GM19043 (cell line): ENCODE results near the gene ITGB5.

ENCODE experiments used
- ATAC-seq: cut with Tn5 transposase; IDR thresholded peaks from one replicate; pipeline ENCODE4 v1.9.1; 2021; ENCODE audit warnings: low read depth; ENCODE audit not compliant: unreplicated experiment

Gene ITGB5

GRCh38 chr3:124776856-124777255 lies 110.3 kb downstream of the ITGB5 start:
- no peak for ATAC-seq

- ATAC-seq = no peak
Observed at GRCh38 chr3:124775877-124776276, 111.3 kb downstream of the ITGB5 start.

GRCh38 chr3:124774841-124775402 lies 112.2 kb downstream of the ITGB5 start:
- no peak for ATAC-seq

- no peak for ATAC-seq
Observed at GRCh38 chr3:124774327-124774718, 112.8 kb downstream of the ITGB5 start.

- no peak for ATAC-seq
Observed at GRCh38 chr3:124773351-124774326, 113.5 kb downstream of the ITGB5 start.

GRCh38 chr3:124772081-124772831 lies 114.9 kb downstream of the ITGB5 start:
- ATAC-seq = no peak

GRCh38 chr3:124771083-124771445 lies 116.1 kb downstream of the ITGB5 start:
- no peak for ATAC-seq

GRCh38 chr3:124770336-124771082 lies 116.7 kb downstream of the ITGB5 start:
- no peak for ATAC-seq

GRCh38 chr3:124769462-124769861 lies 117.7 kb downstream of the ITGB5 start:
- ATAC-seq = no peak

- ATAC-seq = no peak
Observed at GRCh38 chr3:124768812-124769211, 118.4 kb downstream of the ITGB5 start.

GRCh38 chr3:124767691-124768090 lies 119.5 kb downstream of the ITGB5 start:
- ATAC-seq = no peak

GRCh38 chr3:124767264-124767663 lies 119.9 kb downstream of the ITGB5 start:
- no peak for ATAC-seq

GRCh38 chr3:124766113-124767095 lies 120.8 kb downstream of the ITGB5 start:
- ATAC-seq = no peak

GRCh38 chr3:124765197-124765840 lies 121.8 kb downstream of the ITGB5 start:
- no peak for ATAC-seq

GRCh38 chr3:124764746-124765145 lies 122.4 kb downstream of the ITGB5 start:
- no peak for ATAC-seq

GRCh38 chr3:124763644-124764358 lies 123.4 kb downstream of the ITGB5 start:
- ATAC-seq = no peak

GRCh38 chr3:124763206-124763605 lies 124.0 kb downstream of the ITGB5 start:
- ATAC-seq = no peak

GRCh38 chr3:124762661-124763011 lies 124.5 kb downstream of the ITGB5 start:
- ATAC-seq = no peak
